HG02938 (cell line): Measurements from ENCODE around the gene TARS2.

Source experiments
- ATAC-seq: cut with Tn5 transposase; IDR thresholded peaks from one replicate; pipeline ENCODE4 v1.9.1; 2021; ENCODE audit warnings: mild to moderate bottlenecking, moderate library complexity; ENCODE audit not compliant: unreplicated experiment

Gene TARS2

DNA sequence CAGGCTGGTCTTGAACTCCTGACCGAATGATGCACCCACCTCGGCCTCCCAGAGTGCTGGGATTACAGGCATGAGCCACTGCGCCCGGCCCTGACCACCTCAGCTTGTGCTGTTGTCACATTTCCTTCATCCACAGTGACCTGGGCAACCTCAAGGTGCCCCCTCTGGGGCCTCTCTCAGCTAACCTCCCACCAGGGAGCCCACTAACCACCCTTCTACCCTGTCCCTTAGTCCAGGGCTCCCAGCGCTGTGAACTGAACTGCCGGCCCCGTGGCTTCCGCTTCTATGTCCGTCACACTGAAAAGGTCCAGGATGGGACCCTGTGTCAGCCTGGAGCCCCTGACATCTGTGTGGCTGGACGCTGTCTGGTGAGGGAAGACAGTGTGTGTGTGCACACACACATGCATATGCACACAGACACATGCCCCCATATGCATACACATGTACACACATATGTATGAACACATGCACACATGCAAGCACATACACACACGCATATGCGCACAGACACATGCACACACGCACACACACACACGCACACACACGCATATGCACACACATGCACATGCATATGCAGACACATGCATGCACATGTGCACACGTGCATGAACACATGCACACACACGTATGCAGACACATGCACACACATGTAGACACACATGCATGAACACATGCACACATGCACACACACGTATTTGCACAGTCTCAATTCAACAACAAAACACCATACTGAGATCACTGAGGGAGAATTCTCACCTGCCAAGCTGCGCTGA, 68.2 kb downstream of the TARS2 start:
- ATAC-seq: no peak

- no peak for ATAC-seq
These were observed 69.0 kb downstream of the TARS2 start for GRCh38 chr1:150555971-150556865.

DNA sequence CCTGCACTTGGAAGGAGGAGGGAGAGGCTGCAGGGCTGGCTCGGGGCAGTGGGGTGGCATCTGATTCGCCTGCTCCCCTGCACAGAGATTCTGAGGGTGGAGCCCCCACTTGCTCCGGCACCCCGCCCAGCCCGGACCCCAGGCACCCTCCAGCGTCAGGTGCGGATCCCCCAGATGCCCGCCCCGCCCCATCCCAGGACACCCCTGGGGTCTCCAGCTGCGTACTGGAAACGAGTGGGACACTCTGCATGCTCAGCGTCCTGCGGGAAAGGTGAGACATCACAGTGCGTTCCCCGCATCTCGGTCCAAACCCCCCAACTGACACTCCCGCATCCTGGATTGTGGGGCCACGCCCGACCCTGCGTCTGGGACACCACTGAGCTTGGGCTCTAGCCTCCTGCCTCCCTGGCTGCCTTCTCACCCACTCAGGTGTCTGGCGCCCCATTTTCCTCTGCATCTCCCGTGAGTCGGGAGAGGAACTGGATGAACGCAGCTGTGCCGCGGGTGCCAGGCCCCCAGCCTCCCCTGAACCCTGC, 69.9 kb downstream of the TARS2 start:
- no peak for ATAC-seq
